ENCODE measurements around the gene TEX14. TPM values are rescaled to one million over a fixed set of nuclear protein-coding genes. Genes with fewer than 3 reads are reported as not detected.

TEX14 gene
- total RNA-seq, 4 donors from 2014 or later = 0.27 TPM; not detected in 3

- Histone ChIP-seq H3K4me3 (no peak overlapping the region), H3K4me1 (no peaks in the 10 kb centered on the region), H3K36me3 (no peaks in the 10 kb centered on the region), H3K27me3 (no peaks in the 10 kb centered on the region), H3K27ac (no peak overlapping the region), H3K9me3 (no peaks in the 10 kb centered on the region)
- intact Hi-C loops (cut with DNase I; ENCODE audit: low total_unique reads) = no loop called here
- 79 to 89% methylated on average over 3 to 4 of the region's 4 CpGs for WGBS, 2 donors (ENCODE audit: low coverage in 1 of 2)
- in situ Hi-C loops (cut with MboI; ENCODE audit: low pct_ligation_motif_present in 1 of 4, low pct_unique_long_range_greater_than_20kb in 1 of 4, low sequenced_read_pairs in 3 of 4) = loop anchor here in 1 of 4 donors (10.0 kb wide), 1 partner anchor 431 kb away; no protein-coding TSS in a partner anchor
- no peak for DNase-seq
- TF ChIP-seq POLR2A (IDR thresholded peaks at IDR 0.05) = no peak
- no peak for TF ChIP-seq EP300 (IDR thresholded peaks at IDR 0.05; ENCODE audit: low read depth)
- no peak for TF ChIP-seq POLR2AphosphoS5 (IDR thresholded peaks at IDR 0.05)
- no peak for TF ChIP-seq CTCF (IDR thresholded peaks at IDR 0.05)
Observed at GRCh38 chr17:58574025-58574424, 117.8 kb downstream of the TEX14 start.

GRCh38 chr17:58572846-58573245 is 119.0 kb downstream of the TEX14 start:
- in situ Hi-C loops (cut with MboI; ENCODE audit: low pct_ligation_motif_present in 1 of 4, low pct_unique_long_range_greater_than_20kb in 1 of 4, low sequenced_read_pairs in 3 of 4) = loop anchor here in 1 of 4 donors (10.0 kb wide), 1 partner anchor 432 kb away; no protein-coding TSS in a partner anchor
- no peak overlapping the region for H3K27ac ChIP-seq
- no peak overlapping the region for H3K4me3 ChIP-seq
- H3K36me3 ChIP-seq = no peaks in the 10 kb centered on the region
- TF ChIP-seq POLR2AphosphoS5 (IDR thresholded peaks at IDR 0.05) (no peak), CTCF (IDR thresholded peaks at IDR 0.05) (no peak), EP300 (IDR thresholded peaks at IDR 0.05; ENCODE audit: low read depth) (no peak), POLR2A (IDR thresholded peaks at IDR 0.05) (no peak)
- intact Hi-C loops (cut with DNase I; ENCODE audit: low total_unique reads) = no loop called here
- WGBS, 2 donors (ENCODE audit: low coverage in 1 of 2) = 77 to 90% methylated on average over 2 to 3 of the region's 3 CpGs
- H3K9me3 ChIP-seq = no peaks in the 10 kb centered on the region
- no peak for DNase-seq
- no peaks in the 10 kb centered on the region for H3K27me3 ChIP-seq
- H3K4me1 ChIP-seq = no peaks in the 10 kb centered on the region

GRCh38 chr17:58570758-58571157 is 121.1 kb downstream of the TEX14 start:
- in situ Hi-C loops (cut with MboI; ENCODE audit: low pct_ligation_motif_present in 1 of 4, low pct_unique_long_range_greater_than_20kb in 1 of 4, low sequenced_read_pairs in 3 of 4) (loop anchor here in 1 of 4 donors (10.0 kb wide), 1 partner anchor 434 kb away; no protein-coding TSS in a partner anchor), intact Hi-C loops (cut with DNase I; ENCODE audit: low total_unique reads) (no loop called here)
- Histone ChIP-seq H3K27me3 (no peaks in the 10 kb centered on the region), H3K36me3 (no peaks in the 10 kb centered on the region), H3K4me3 (no peak overlapping the region), H3K9me3 (no peaks in the 10 kb centered on the region), H3K27ac (no peak overlapping the region), H3K4me1 (no peaks in the 10 kb centered on the region)
- DNase-seq = no peak
- TF ChIP-seq POLR2A (IDR thresholded peaks at IDR 0.05) = no peak
- no peak for TF ChIP-seq CTCF (IDR thresholded peaks at IDR 0.05)
- TF ChIP-seq POLR2AphosphoS5 (IDR thresholded peaks at IDR 0.05) = no peak
- no peak for TF ChIP-seq EP300 (IDR thresholded peaks at IDR 0.05; ENCODE audit: low read depth)
- WGBS, 2 donors (ENCODE audit: low coverage in 1 of 2) = 98% methylated on average over 4 of the region's 4 CpGs; no CpG with 5 or more reads in 1 of the 2 donors

- no peak for TF ChIP-seq POLR2AphosphoS5 (IDR thresholded peaks at IDR 0.05)
- no peak for TF ChIP-seq EP300 (IDR thresholded peaks at IDR 0.05; ENCODE audit: low read depth)
- TF ChIP-seq POLR2A (IDR thresholded peaks at IDR 0.05) = no peak
- no peak for TF ChIP-seq CTCF (IDR thresholded peaks at IDR 0.05)
- Histone ChIP-seq H3K4me3 (no peak overlapping the region), H3K27me3 (no peaks in the 10 kb centered on the region), H3K27ac (no peak overlapping the region), H3K4me1 (no peaks in the 10 kb centered on the region), H3K9me3 (no peaks in the 10 kb centered on the region), H3K36me3 (no peaks in the 10 kb centered on the region)
- intact Hi-C loops (cut with DNase I; ENCODE audit: low total_unique reads) = no loop called here
- in situ Hi-C loops (cut with MboI; ENCODE audit: low pct_ligation_motif_present in 1 of 4, low pct_unique_long_range_greater_than_20kb in 1 of 4, low sequenced_read_pairs in 3 of 4) = no loop called here
- DNase-seq = no peak
- 95% methylated on average over 1 of the region's 1 CpG; no CpG with 5 or more reads in 1 of the 2 donors for WGBS, 2 donors (ENCODE audit: low coverage in 1 of 2)
Observed at GRCh38 chr17:58569196-58569595, 122.6 kb downstream of the TEX14 start.

Data from transverse colon (tissue), 4 donors.